ENCODE measurements around the gene PAX8.

DNA sequence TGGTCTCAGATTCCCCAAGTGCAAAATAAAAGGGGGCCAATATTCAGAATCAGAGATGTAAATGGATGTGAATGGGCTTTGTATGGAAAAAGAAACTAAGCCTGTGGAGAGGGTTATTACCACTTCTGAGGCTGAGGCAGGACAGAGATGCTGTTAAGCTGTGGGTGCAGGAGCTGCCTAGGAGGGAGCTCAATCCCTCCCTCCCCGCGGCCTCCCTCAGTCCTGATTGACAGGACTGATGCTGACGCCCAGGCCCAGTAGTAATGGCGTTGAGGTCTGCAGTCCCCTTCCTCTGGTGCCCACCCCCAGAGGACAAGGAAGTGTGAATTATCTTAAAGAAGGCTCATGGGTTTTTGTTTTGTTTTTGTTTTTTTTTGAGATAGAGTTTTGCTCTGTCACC lies 64.6 kb downstream of the PAX8 start:
- TF ChIP-seq, protein P1, sequence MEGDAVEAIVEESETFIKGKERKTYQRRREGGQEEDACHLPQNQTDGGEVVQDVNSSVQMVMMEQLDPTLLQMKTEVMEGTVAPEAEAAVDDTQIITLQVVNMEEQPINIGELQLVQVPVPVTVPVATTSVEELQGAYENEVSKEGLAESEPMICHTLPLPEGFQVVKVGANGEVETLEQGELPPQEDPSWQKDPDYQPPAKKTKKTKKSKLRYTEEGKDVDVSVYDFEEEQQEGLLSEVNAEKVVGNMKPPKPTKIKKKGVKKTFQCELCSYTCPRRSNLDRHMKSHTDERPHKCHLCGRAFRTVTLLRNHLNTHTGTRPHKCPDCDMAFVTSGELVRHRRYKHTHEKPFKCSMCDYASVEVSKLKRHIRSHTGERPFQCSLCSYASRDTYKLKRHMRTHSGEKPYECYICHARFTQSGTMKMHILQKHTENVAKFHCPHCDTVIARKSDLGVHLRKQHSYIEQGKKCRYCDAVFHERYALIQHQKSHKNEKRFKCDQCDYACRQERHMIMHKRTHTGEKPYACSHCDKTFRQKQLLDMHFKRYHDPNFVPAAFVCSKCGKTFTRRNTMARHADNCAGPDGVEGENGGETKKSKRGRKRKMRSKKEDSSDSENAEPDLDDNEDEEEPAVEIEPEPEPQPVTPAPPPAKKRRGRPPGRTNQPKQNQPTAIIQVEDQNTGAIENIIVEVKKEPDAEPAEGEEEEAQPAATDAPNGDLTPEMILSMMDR (conservative IDR thresholded peaks at IDR 0.05; ENCODE audit: low read length), result no peak
- no peak for TF ChIP-seq EZH2phosphoT487 (IDR thresholded peaks at IDR 0.05; ENCODE audit: borderline replicate concordance, low read depth, low read length)
